ENCODE results near the gene ATN1. TPM values are rescaled to one million over a fixed set of nuclear protein-coding genes. Genes with fewer than 3 reads are reported as not detected.
A peak's percentile ranks its signal among the peaks of the same experiment; 100 is the strongest.

The ATN1 gene
- total and polyA plus RNA-seq, 11 donors, result 38.4 to 82.9 (median 65.6) TPM

DNA sequence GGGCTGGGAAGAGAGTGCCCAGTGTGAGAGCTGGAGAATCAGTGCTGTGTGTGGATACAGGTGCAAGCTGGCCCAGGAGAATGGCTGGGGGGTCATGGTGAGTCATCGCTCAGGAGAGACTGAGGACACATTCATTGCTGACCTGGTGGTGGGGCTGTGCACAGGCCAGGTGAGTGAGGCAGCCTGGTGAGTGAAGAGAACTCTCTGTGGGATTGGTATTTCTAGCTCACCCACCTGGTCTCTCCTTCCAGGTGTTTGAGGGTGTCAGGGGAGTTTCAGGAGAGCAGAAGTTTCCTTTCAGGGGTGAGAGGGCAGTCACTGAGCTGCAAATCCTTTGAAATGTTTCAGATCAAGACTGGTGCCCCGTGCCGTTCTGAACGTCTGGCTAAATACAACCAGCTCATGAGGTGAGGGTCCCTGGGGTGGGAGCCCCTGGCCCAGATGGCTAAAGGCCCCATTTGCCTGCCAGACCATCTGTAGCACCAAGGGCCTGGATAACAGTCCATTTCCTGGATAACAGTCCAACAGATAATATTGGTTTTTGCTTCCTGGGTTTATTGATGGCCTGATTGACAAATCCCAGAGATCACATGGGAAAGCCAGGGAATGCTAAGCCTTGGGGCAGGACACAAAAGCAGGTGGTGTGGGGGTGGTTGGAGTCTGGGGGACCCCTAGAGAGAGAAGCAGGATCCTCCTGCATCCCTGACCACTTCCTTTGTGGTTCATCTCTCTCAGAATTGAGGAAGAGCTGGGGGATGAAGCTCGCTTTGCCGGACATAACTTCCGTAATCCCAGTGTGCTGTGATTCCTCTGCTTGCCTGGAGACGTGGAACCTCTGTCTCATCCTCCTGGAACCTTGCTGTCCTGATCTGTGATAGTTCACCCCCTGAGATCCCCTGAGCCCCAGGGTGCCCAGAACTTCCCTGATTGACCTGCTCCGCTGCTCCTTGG is 5.5 kb upstream of the ATN1 start:
- H3K4me3 ChIP-seq, result no peak overlapping the region
- peaks cover 0 to 11% (median 0%) of the 10 kb centered on the region in 9 donors for H3K36me3 ChIP-seq
- no peaks in the 10 kb centered on the region for H3K9me3 ChIP-seq
- intact Hi-C loops (cut with DNase I), result loop anchor here in 2 of 10 donors (5.0 kb wide), 1 partner anchor 170 kb away; the partner anchor contains the start of gene C1R (in 2 of the 2)
- H3K4me1 ChIP-seq, result peaks cover 4 to 52% (median 32%) of the 10 kb centered on the region in 12 donors
- TF ChIP-seq, protein P1, sequence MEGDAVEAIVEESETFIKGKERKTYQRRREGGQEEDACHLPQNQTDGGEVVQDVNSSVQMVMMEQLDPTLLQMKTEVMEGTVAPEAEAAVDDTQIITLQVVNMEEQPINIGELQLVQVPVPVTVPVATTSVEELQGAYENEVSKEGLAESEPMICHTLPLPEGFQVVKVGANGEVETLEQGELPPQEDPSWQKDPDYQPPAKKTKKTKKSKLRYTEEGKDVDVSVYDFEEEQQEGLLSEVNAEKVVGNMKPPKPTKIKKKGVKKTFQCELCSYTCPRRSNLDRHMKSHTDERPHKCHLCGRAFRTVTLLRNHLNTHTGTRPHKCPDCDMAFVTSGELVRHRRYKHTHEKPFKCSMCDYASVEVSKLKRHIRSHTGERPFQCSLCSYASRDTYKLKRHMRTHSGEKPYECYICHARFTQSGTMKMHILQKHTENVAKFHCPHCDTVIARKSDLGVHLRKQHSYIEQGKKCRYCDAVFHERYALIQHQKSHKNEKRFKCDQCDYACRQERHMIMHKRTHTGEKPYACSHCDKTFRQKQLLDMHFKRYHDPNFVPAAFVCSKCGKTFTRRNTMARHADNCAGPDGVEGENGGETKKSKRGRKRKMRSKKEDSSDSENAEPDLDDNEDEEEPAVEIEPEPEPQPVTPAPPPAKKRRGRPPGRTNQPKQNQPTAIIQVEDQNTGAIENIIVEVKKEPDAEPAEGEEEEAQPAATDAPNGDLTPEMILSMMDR (IDR thresholded peaks at IDR 0.05), result no peak
- TF ChIP-seq POLR2A (IDR thresholded peaks at IDR 0.05), result no peak
- ATAC-seq (no peak), DNase-seq (peak in 1 of 5 donors; percentile 18)
- H3K27me3 ChIP-seq, result no peaks in the 10 kb centered on the region
- H3K27ac ChIP-seq, result no peak overlapping the region
- WGBS, 4 donors, result 77 to 87% (median 83%) methylated on average over 8 to 9 of the region's 9 CpGs

DNA sequence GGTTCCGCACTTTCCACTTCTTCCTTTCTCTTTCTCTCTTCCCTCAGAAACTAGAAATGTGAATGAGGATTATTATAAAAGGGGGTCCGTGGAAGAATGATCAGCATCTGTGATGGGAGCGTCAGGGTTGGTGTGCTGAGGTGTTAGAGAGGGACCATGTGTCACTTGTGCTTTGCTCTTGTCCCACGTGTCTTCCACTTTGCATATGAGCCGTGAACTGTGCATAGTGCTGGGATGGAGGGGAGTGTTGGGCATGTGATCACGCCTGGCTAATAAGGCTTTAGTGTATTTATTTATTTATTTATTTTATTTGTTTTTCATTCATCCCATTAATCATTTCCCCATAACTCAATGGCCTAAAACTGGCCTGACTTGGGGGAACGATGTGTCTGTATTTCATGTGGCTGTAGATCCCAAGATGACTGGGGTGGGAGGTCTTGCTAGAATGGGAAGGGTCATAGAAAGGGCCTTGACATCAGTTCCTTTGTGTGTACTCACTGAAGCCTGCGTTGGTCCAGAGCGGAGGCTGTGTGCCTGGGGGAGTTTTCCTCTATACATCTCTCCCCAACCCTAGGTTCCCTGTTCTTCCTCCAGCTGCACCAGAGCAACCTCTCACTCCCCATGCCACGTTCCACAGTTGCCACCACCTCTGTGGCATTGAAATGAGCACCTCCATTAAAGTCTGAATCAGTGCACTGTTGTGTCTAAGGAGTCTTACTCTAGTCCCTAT is 4.6 kb upstream of the ATN1 start:
- peak in 1 of 5 donors; percentile 9 for DNase-seq
- WGBS, 4 donors, result 78 to 84% (median 83%) methylated on average over 10 of the region's 10 CpGs
- Histone ChIP-seq H3K27ac (no peak overlapping the region), H3K9me3 (no peaks in the 10 kb centered on the region), H3K27me3 (no peaks in the 10 kb centered on the region), H3K36me3 (peaks cover 0 to 8% (median 0%) of the 10 kb centered on the region in 9 donors), H3K4me3 (no peak overlapping the region), H3K4me1 (peaks cover 4 to 53% (median 32%) of the 10 kb centered on the region in 12 donors)
- no peak for ATAC-seq
- intact Hi-C loops (cut with DNase I), result loop anchor here in 2 of 10 donors (5.0 kb wide), 1 partner anchor 169 kb away; the partner anchor contains the start of gene C1R (in 2 of the 2)
- no peak for TF ChIP-seq POLR2A (IDR thresholded peaks at IDR 0.05)
- TF ChIP-seq, protein P1 (IDR thresholded peaks at IDR 0.05), result no peak

DNA sequence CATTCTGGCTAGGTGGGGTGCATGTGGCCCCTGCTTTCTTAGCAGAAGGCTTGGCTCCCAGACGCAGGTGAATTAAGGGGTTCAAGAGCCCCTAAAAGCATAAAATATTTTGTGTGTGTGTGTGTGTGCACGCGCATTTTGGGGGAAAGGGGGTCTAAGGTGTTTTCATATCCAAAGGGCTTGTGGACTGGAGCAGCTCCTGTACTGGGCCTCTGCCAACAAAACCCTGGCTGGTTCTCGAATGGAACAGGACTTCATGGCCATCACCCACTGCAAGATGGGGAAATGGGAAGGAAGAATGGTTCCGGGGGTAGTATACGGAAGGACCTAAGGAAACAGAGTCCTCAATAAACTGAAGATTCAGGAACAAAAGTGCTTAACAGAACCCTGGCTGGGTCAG is 3.9 kb upstream of the ATN1 start:
- intact Hi-C loops (cut with DNase I), result loop anchor here in 4 of 10 donors (1.0 to 5.0 kb wide), 5 partner anchors 15 to 168 kb away; partner anchors contain the start of genes C1R (in 3 of the 4) and C12orf57 (in 1 of the 4)
- H3K27me3 ChIP-seq, result no peaks in the 10 kb centered on the region
- peak overlapping the region in 1 of 12 donors; percentile 23 for H3K4me3 ChIP-seq
- peaks cover 0 to 8% (median 0%) of the 10 kb centered on the region in 9 donors for H3K36me3 ChIP-seq
- H3K4me1 ChIP-seq, result peaks cover 4 to 54% (median 32%) of the 10 kb centered on the region in 12 donors
- peak overlapping the region in 10 of 12 donors; percentile 44 to 98 (median 96) for H3K27ac ChIP-seq
- 48 to 60% (median 52%) methylated on average over 6 of the region's 6 CpGs for WGBS, 4 donors
- TF ChIP-seq POLR2A (IDR thresholded peaks at IDR 0.05), result no peak
- TF ChIP-seq, protein P1 (IDR thresholded peaks at IDR 0.05), result no peak
- DNase-seq (peak in 2 of 5 donors; percentile 27), ATAC-seq (no peak)
- no peaks in the 10 kb centered on the region for H3K9me3 ChIP-seq

Data from heart left ventricle (tissue), 16 donors.